CD4-positive, CD25-positive, alpha-beta regulatory T cell (primary cell): Measurements from ENCODE around the gene CYS1. TPM values are rescaled to one million over a fixed set of nuclear protein-coding genes. Genes with fewer than 3 reads are reported as not detected.

Experiments
- ATAC-seq, 2 donors: fragments of 150-1000 bp; cut with Tn5 transposase; one replicate each; pipeline ENCODE4 v1.10.0; 2021; ENCODE audit warnings: low read depth in 2 of 2, moderate number of reproducible peaks in 2 of 2, moderate library complexity in 1 of 2
- DNase-seq, 3 donors: peaks; one replicate each; pipeline versions ENCODE4 v3.0.0 to v3.0.0-alpha.2; 2012 to 2022; ENCODE audit warnings: mixed read lengths in 1 of 3
- H3K27ac ChIP-seq: one replicate; pipeline ENCODE4 v1.7.0; 2013; ENCODE audit warnings: mild to moderate bottlenecking, low read length; ENCODE audit not compliant: insufficient read depth, poor library complexity, severe bottlenecking
- H3K27me3 ChIP-seq: one replicate; pipeline ENCODE4 v1.7.0; 2013; ENCODE audit warnings: low read length; ENCODE audit not compliant: control insufficient read depth, insufficient read depth
- H3K36me3 ChIP-seq: one replicate; pipeline ENCODE4 v1.7.0; 2013; ENCODE audit warnings: mild to moderate bottlenecking, low read length, moderate library complexity; ENCODE audit not compliant: control insufficient read depth, insufficient read depth
- H3K4me1 ChIP-seq: 2 replicates; pipeline ENCODE4 v1.7.0; 2013; ENCODE audit warnings: mild to moderate bottlenecking, low read length; ENCODE audit not compliant: insufficient read depth, control insufficient read depth, poor library complexity, severe bottlenecking
- H3K4me3 ChIP-seq: one replicate; pipeline ENCODE4 v1.7.0; 2013; ENCODE audit warnings: low read depth, mild to moderate bottlenecking, low read length, moderate library complexity
- H3K9me3 ChIP-seq, 2 experiments: 1 replicate in 1 of 2; 2 replicates in 1 of 2; pipeline ENCODE4 v1.7.0; 2013; ENCODE audit warnings: low read length in 2 of 2, mild to moderate bottlenecking in 1 of 2, moderate library complexity in 1 of 2; ENCODE audit not compliant: control insufficient read depth in 2 of 2
- H3K27ac Mint-ChIP-seq, 3 donors: one replicate each; pipeline ENCODE4 v1.8.0; 2020 to 2022; ENCODE audit warnings: mild to moderate bottlenecking in 3 of 3, mixed read lengths in 3 of 3, moderate library complexity in 2 of 3
- H3K27me3 Mint-ChIP-seq: one replicate; pipeline ENCODE4 v1.8.0; 2022; ENCODE audit warnings: mild to moderate bottlenecking, mixed read lengths
- H3K36me3 Mint-ChIP-seq: one replicate; pipeline ENCODE4 v1.8.0; 2020; ENCODE audit warnings: mixed read lengths
- H3K4me1 Mint-ChIP-seq, 4 donors: one replicate each; pipeline ENCODE4 v1.8.0; 2020 to 2022; ENCODE audit warnings: mixed read lengths in 4 of 4, mild to moderate bottlenecking in 1 of 4
- H3K4me3 Mint-ChIP-seq, 4 donors: one replicate each; pipeline ENCODE4 v1.8.0; 2020 to 2022; ENCODE audit warnings: mild to moderate bottlenecking in 4 of 4, mixed read lengths in 4 of 4, moderate library complexity in 3 of 4
- H3K9me3 Mint-ChIP-seq, 7 donors: one replicate each; pipeline ENCODE4 v1.8.0; 2020 to 2022; ENCODE audit warnings: mixed read lengths in 7 of 7, mild to moderate bottlenecking in 3 of 7, moderate library complexity in 2 of 7
- polyA plus RNA-seq, 4 donors: library from polyadenylated mRNA; unstranded; fragments of 300-500 nt; fragmentation: Illumina TruSeq; gene quantifications; one replicate each; pipeline ENCODE4 v1.2.3, GENCODE V29; 2021
- total RNA-seq: library from RNA; stranded (reverse); gene quantifications from one replicate; pipeline ENCODE4 v1.2.3, GENCODE V29; 2022

Gene CYS1
- total and polyA plus RNA-seq, 5 donors from 2014 or later = not detected

- Mint-ChIP-seq H3K27ac (peak overlapping the region in 2 of 3 donors; percentile 23 to 49), H3K36me3 (no peaks in the 10 kb centered on the region), H3K4me3 (no peak overlapping the region), H3K4me1 (peaks cover 4 to 47% (median 23%) of the 10 kb centered on the region in 4 donors), H3K27me3 (no peaks in the 10 kb centered on the region), H3K9me3 (no peaks in the 10 kb centered on the region)
- Histone ChIP-seq H3K4me3 (no peak overlapping the region), H3K36me3 (no peaks in the 10 kb centered on the region), H3K27ac (no peak overlapping the region), H3K4me1 (peaks cover 32% of the 10 kb centered on the region), H3K9me3 (no peaks in the 10 kb centered on the region), H3K27me3 (no peaks in the 10 kb centered on the region)
- ATAC-seq (peak; percentile 68 to 78), DNase-seq (peak in 2 of 3 donors; percentile 42)
Observed at GRCh38 chr2:10036095-10036884, 43.9 kb downstream of the CYS1 start.

- no peaks in the 10 kb centered on the region for H3K36me3 ChIP-seq
- no peak for ATAC-seq
- no peak overlapping the region for H3K4me3 ChIP-seq
- H3K27ac Mint-ChIP-seq = peak overlapping the region in 2 of 3 donors; percentile 49 to 80
- peaks cover 2 to 49% (median 22%) of the 10 kb centered on the region in 4 donors for H3K4me1 Mint-ChIP-seq
- H3K36me3 Mint-ChIP-seq = no peaks in the 10 kb centered on the region
- no peak overlapping the region for H3K4me3 Mint-ChIP-seq
- DNase-seq = no peak
- H3K4me1 ChIP-seq = peaks cover 35% of the 10 kb centered on the region
- H3K27me3 Mint-ChIP-seq = no peaks in the 10 kb centered on the region
- no peak overlapping the region for H3K27ac ChIP-seq
- no peaks in the 10 kb centered on the region for H3K9me3 ChIP-seq
- H3K27me3 ChIP-seq = no peaks in the 10 kb centered on the region
- no peaks in the 10 kb centered on the region for H3K9me3 Mint-ChIP-seq
Observed at GRCh38 chr2:10035633-10036032, 44.6 kb downstream of the CYS1 start.

- ATAC-seq = no peak
- Mint-ChIP-seq H3K4me3 (peak overlapping the region in 3 of 4 donors; percentile 2 to 48 (median 15)), H3K36me3 (peaks cover under 1% of the 10 kb centered on the region), H3K9me3 (no peaks in the 10 kb centered on the region), H3K27ac (peak overlapping the region; percentile 40 to 73 (median 73)), H3K27me3 (no peaks in the 10 kb centered on the region), H3K4me1 (peaks cover 3 to 53% (median 23%) of the 10 kb centered on the region in 4 donors)
- Histone ChIP-seq H3K36me3 (no peaks in the 10 kb centered on the region), H3K4me1 (peaks cover 41% of the 10 kb centered on the region), H3K9me3 (no peaks in the 10 kb centered on the region), H3K27ac (no peak overlapping the region), H3K4me3 (no peak overlapping the region), H3K27me3 (no peaks in the 10 kb centered on the region)
- DNase-seq = no peak
Observed at GRCh38 chr2:10035053-10035422, 45.2 kb downstream of the CYS1 start.

GRCh38 chr2:10034333-10035052, 45.7 kb downstream of the CYS1 start:
- Mint-ChIP-seq H3K27ac (peak overlapping the region in 2 of 3 donors; percentile 73), H3K36me3 (peaks cover 3% of the 10 kb centered on the region), H3K9me3 (no peaks in the 10 kb centered on the region), H3K27me3 (no peaks in the 10 kb centered on the region), H3K4me3 (peak overlapping the region in 2 of 4 donors; percentile 2 to 15), H3K4me1 (peaks cover 7 to 58% (median 28%) of the 10 kb centered on the region in 4 donors)
- Histone ChIP-seq H3K36me3 (no peaks in the 10 kb centered on the region), H3K4me1 (peaks cover 46% of the 10 kb centered on the region), H3K27me3 (no peaks in the 10 kb centered on the region), H3K27ac (no peak overlapping the region), H3K9me3 (no peaks in the 10 kb centered on the region), H3K4me3 (no peak overlapping the region)
- ATAC-seq (no peak), DNase-seq (no peak)

- Histone ChIP-seq H3K27ac (no peak overlapping the region), H3K27me3 (no peaks in the 10 kb centered on the region), H3K9me3 (no peaks in the 10 kb centered on the region), H3K4me1 (peaks cover 57% of the 10 kb centered on the region), H3K4me3 (no peak overlapping the region), H3K36me3 (no peaks in the 10 kb centered on the region)
- Mint-ChIP-seq H3K4me1 (peaks cover 7 to 67% (median 32%) of the 10 kb centered on the region in 4 donors), H3K27me3 (no peaks in the 10 kb centered on the region), H3K4me3 (peak overlapping the region in 1 of 4 donors; percentile 64), H3K36me3 (peaks cover 3% of the 10 kb centered on the region), H3K27ac (peak overlapping the region in 2 of 3 donors; percentile 15 to 66), H3K9me3 (no peaks in the 10 kb centered on the region)
- ATAC-seq (no peak), DNase-seq (no peak)
Observed at GRCh38 chr2:10033251-10034006, 46.8 kb downstream of the CYS1 start.

- DNase-seq = no peak
- Mint-ChIP-seq H3K36me3 (peaks cover 3% of the 10 kb centered on the region), H3K9me3 (no peaks in the 10 kb centered on the region), H3K4me3 (peak overlapping the region in 1 of 4 donors; percentile 38), H3K27me3 (no peaks in the 10 kb centered on the region), H3K4me1 (peaks cover 7 to 74% (median 36%) of the 10 kb centered on the region in 4 donors), H3K27ac (peak overlapping the region in 2 of 3 donors; percentile 55 to 64)
- no peak for ATAC-seq
- no peaks in the 10 kb centered on the region for H3K9me3 ChIP-seq
- no peak overlapping the region for H3K4me3 ChIP-seq
- no peaks in the 10 kb centered on the region for H3K27me3 ChIP-seq
- H3K36me3 ChIP-seq = no peaks in the 10 kb centered on the region
- no peak overlapping the region for H3K27ac ChIP-seq
- peaks cover 64% of the 10 kb centered on the region for H3K4me1 ChIP-seq
Observed at GRCh38 chr2:10032746-10033105, 47.5 kb downstream of the CYS1 start.

- Histone ChIP-seq H3K27ac (no peak overlapping the region), H3K4me3 (no peak overlapping the region), H3K27me3 (no peaks in the 10 kb centered on the region), H3K4me1 (peaks cover 64% of the 10 kb centered on the region), H3K36me3 (no peaks in the 10 kb centered on the region), H3K9me3 (no peaks in the 10 kb centered on the region)
- H3K27ac Mint-ChIP-seq = peak overlapping the region; percentile 55 to 66 (median 64)
- no peaks in the 10 kb centered on the region for H3K27me3 Mint-ChIP-seq
- no peak for DNase-seq
- H3K4me3 Mint-ChIP-seq = peak overlapping the region in 3 of 4 donors; percentile 38 to 78 (median 52)
- ATAC-seq = no peak
- no peaks in the 10 kb centered on the region for H3K9me3 Mint-ChIP-seq
- H3K4me1 Mint-ChIP-seq = peaks cover 7 to 78% (median 36%) of the 10 kb centered on the region in 4 donors
- peaks cover 3% of the 10 kb centered on the region for H3K36me3 Mint-ChIP-seq
Observed at GRCh38 chr2:10031886-10032745, 48.1 kb downstream of the CYS1 start.
